RWPE2 (cell line): ENCODE measurements around the gene CACNA2D1.

Source experiments
- ATAC-seq: fragments of 200-7000 bp; cut with Tn5 transposase; 3 replicates; pipeline ENCODE4 v1.9.1; 2021; ENCODE audit warnings: low read depth
- DNase-seq: peaks from one replicate; pipeline ENCODE4 v3.0.0-alpha.2; 2020; ENCODE audit warnings: low spot score
- H3K27ac ChIP-seq: fragments of 450-650 bp; 2 replicates; pipeline ENCODE4 v1.5.1; 2017; ENCODE audit warnings: mild to moderate bottlenecking; ENCODE audit not compliant: poor library complexity, severe bottlenecking
- H3K27me3 ChIP-seq: fragments of 250-450 bp; sonication (Bioruptor Pico); 2 replicates; pipeline ENCODE4 v1.5.1; 2021; ENCODE audit warnings: mild to moderate bottlenecking, moderate library complexity; ENCODE audit not compliant: insufficient read depth, poor library complexity, severe bottlenecking
- H3K36me3 ChIP-seq: fragments of 250-450 bp; sonication (Bioruptor Pico); 2 replicates; pipeline ENCODE4 v1.5.1; 2020; ENCODE audit warnings: low read depth, mild to moderate bottlenecking, moderate library complexity
- H3K4me1 ChIP-seq: fragments of 250-450 bp; sonication (Bioruptor Pico); 2 replicates; pipeline ENCODE4 v1.5.1; 2021; ENCODE audit warnings: mild to moderate bottlenecking, moderate library complexity; ENCODE audit not compliant: insufficient read depth, poor library complexity, severe bottlenecking
- H3K4me3 ChIP-seq: fragments of 250-450 bp; sonication (Bioruptor Pico); 2 replicates; pipeline ENCODE4 v1.5.1; 2021; ENCODE audit warnings: mild to moderate bottlenecking, moderate library complexity; ENCODE audit not compliant: severe bottlenecking
- H3K9me3 ChIP-seq: fragments of 250-450 bp; sonication (Bioruptor Pico); 2 replicates; pipeline ENCODE4 v1.5.1; 2021; ENCODE audit warnings: mild to moderate bottlenecking, moderate library complexity; ENCODE audit not compliant: severe bottlenecking
- CTCF ChIP-seq: fragments of 450-650 bp; IDR thresholded peaks from one replicate; pipeline ENCODE4 v1.5.1; 2017; ENCODE audit warnings: mild to moderate bottlenecking, moderate library complexity; ENCODE audit not compliant: poor library complexity, severe bottlenecking

CACNA2D1 gene

DNA sequence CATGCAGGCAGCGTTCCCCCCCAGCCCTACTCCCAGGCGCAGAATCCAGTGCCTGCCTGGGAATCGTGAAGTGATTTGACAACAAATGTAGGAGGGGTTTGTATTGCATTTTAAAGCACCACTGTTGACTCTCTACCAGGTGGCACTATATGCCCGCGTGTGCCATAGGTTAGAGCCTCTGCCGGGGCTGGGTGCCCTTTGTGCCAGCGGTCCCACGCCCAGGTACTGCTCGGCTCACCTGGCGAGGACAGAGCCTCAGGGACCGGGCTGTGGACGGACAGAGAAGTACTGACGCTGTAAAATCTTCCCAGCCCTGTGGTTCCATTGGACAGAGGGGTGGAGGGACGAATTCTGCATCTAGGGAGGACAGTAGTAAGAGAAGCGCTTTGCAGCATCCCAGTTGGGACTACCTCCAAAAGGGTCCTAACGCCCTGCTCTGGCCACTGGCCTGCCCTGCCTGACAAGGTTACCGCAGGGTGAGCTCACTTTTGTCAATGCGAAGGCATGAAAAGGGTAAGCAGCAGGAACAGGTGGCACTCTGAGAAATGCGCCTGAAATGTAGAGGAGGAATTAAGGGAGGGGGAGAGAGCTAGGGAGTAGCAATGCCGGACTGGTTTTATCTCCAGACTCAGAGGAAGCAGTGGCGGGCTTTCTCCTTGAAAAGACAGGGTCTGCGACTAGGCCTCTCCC lies 788 bp upstream of the CACNA2D1 start:
- TF ChIP-seq CTCF = no peak
- Histone ChIP-seq H3K4me1 (no peaks in the 10 kb centered on the region), H3K9me3 (no peaks in the 10 kb centered on the region), H3K36me3 (no peaks in the 10 kb centered on the region), H3K27ac (no peak overlapping the region), H3K4me3 (peak overlapping the region; percentile 19), H3K27me3 (peaks cover 73% of the 10 kb centered on the region)
- ATAC-seq = peak; percentile 37; the same call in 2 of the 3 replicates
- no peak for DNase-seq

GRCh38 chr7:82443036-82443546 lies 486 bp downstream of the CACNA2D1 start:
- ATAC-seq = peak; percentile 32; the same call in 2 of the 3 replicates
- no peaks in the 10 kb centered on the region for H3K9me3 ChIP-seq
- no peaks in the 10 kb centered on the region for H3K36me3 ChIP-seq
- H3K27ac ChIP-seq = no peak overlapping the region
- no peak for TF ChIP-seq CTCF
- DNase-seq = no peak
- peak overlapping the region; percentile 31 for H3K4me3 ChIP-seq
- H3K4me1 ChIP-seq = no peaks in the 10 kb centered on the region
- H3K27me3 ChIP-seq = peaks cover 81% of the 10 kb centered on the region

- H3K27ac ChIP-seq = no peak overlapping the region
- H3K4me3 ChIP-seq = peak overlapping the region; percentile 31
- DNase-seq = no peak
- no peaks in the 10 kb centered on the region for H3K9me3 ChIP-seq
- no peak for ATAC-seq
- H3K4me1 ChIP-seq = no peaks in the 10 kb centered on the region
- H3K27me3 ChIP-seq = peaks cover 87% of the 10 kb centered on the region
- no peak for TF ChIP-seq CTCF
- H3K36me3 ChIP-seq = no peaks in the 10 kb centered on the region
Measured at GRCh38 chr7:82442492-82443035, 1.0 kb downstream of the CACNA2D1 start.

DNA sequence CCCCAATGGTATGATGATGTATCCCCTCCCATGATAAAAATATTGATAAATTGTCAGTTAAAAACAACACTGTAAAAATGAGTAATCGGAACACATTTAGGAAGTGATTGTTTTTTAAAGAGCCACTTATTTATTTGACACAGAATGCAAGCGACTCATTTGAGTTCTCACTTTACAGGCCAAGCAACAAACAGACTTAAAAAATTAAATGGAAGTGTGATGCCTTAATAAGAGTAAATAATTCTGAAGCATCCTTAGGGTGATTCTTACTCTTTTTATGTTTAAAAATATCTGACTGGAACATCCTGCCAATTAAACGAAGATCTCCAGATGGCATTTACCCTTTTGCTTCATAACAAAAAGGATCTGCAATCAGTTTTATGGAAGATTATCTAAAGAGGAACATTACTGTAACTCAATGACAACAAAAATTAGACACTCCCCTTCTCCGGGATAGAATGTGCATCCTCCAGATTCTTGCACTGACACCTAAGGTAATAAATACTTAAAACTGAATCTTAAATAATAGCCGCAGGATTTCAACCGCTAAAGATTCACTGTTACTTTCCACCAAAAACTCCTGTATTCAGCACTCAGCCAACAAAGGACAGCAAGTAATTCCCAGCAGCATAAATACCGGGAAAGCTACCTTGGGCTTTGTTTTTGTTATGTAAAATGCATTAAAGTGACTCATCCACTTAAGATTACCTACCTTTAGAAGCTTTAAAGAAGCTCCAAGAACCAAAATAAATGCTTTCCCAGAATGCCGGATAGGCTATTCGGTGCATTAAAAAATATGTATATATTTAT lies 1.7 kb downstream of the CACNA2D1 start:
- Histone ChIP-seq H3K4me1 (no peaks in the 10 kb centered on the region), H3K4me3 (no peak overlapping the region), H3K27me3 (peaks cover 87% of the 10 kb centered on the region), H3K9me3 (no peaks in the 10 kb centered on the region), H3K27ac (no peak overlapping the region), H3K36me3 (no peaks in the 10 kb centered on the region)
- TF ChIP-seq CTCF = no peak
- DNase-seq (no peak), ATAC-seq (no peak)
